GM12878 (cell line): ENCODE results near the gene LYSMD1.

Experiments
- EZH2 ChIP-seq: IDR thresholded peaks from 2 replicates; pipeline ENCODE4 v1.6.1; 2012; ENCODE audit warnings: low read depth, mild to moderate bottlenecking, control low read depth, inconsistent platforms, low read length, borderline replicate concordance; ENCODE audit not compliant: control insufficient read depth
- RFX5 ChIP-seq: IDR thresholded peaks from 2 replicates; pipeline ENCODE4 v1.6.1; 2011; ENCODE audit warnings: low read depth, low read length, improper control_type of control experiment
- SREBF2 ChIP-seq: IDR thresholded peaks from 2 replicates; pipeline ENCODE4 v1.6.1; 2012; ENCODE audit warnings: mild to moderate bottlenecking, low read length
- TCF12 ChIP-seq: IDR thresholded peaks from 2 replicates; pipeline ENCODE4 v1.6.1; 2011; ENCODE audit warnings: low read depth, mild to moderate bottlenecking, low read length
- ZNF274 ChIP-seq: IDR thresholded peaks from one replicate; pipeline ENCODE4 v1.8.0; 2011; ENCODE audit not compliant: insufficient read length, insufficient read depth
- TF ChIP-seq, protein P1 (sequence below), 3 experiments: IDR thresholded peaks in 2 of 3; conservative IDR thresholded peaks in 1 of 3; 2 replicates each; pipeline ENCODE4 v1.5.1; 2011; ENCODE audit warnings: low read depth in 3 of 3, low read length in 3 of 3, mild to moderate bottlenecking in 3 of 3, control low read depth in 2 of 3, moderate library complexity in 2 of 3, inconsistent platforms in 1 of 3, mixed read lengths in 1 of 3; ENCODE audit not compliant: control insufficient read depth in 2 of 3, insufficient read depth in 1 of 3; ENCODE audit errors: extremely low read depth in 1 of 3
- TF ChIP-seq, protein P2 (sequence below): IDR thresholded peaks from 2 replicates; pipeline ENCODE4 v1.6.1; 2012; ENCODE audit warnings: low read depth, low read length, improper control_type of control experiment
- TF ChIP-seq, protein P3 (sequence below): IDR thresholded peaks from 2 replicates; pipeline ENCODE4 v1.6.1; 2012; ENCODE audit warnings: low read length, inconsistent platforms

DNA sequence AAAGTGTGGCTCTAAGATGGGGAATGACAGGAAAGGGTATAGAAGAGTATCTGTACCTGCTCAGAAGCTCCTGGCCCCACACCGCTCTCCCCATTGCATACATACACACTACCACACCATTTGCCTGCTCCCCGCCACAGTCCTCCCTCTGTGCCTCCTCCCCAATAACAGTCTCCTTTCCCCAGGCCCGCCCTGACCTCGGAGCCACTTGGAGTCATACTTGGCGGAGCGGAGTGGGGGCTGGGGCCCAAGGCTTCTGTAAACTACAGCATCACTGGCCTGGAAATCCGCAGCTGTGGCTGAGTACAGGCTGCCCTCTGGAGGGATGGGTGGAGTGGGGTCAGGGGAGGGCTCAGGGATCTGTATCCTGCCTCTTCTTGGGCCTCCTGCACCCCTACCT lies 27.9 kb downstream of the LYSMD1 start:
- TF ChIP-seq, protein P1, sequence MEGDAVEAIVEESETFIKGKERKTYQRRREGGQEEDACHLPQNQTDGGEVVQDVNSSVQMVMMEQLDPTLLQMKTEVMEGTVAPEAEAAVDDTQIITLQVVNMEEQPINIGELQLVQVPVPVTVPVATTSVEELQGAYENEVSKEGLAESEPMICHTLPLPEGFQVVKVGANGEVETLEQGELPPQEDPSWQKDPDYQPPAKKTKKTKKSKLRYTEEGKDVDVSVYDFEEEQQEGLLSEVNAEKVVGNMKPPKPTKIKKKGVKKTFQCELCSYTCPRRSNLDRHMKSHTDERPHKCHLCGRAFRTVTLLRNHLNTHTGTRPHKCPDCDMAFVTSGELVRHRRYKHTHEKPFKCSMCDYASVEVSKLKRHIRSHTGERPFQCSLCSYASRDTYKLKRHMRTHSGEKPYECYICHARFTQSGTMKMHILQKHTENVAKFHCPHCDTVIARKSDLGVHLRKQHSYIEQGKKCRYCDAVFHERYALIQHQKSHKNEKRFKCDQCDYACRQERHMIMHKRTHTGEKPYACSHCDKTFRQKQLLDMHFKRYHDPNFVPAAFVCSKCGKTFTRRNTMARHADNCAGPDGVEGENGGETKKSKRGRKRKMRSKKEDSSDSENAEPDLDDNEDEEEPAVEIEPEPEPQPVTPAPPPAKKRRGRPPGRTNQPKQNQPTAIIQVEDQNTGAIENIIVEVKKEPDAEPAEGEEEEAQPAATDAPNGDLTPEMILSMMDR (IDR thresholded peaks at IDR 0.05 in 2 of 3, conservative IDR thresholded peaks at IDR 0.05 in 1 of 3; ENCODE audit: control insufficient read depth in 2 of 3, extremely low read depth in 1 of 3, insufficient read depth in 1 of 3, low read depth in 3 of 3, low read length in 3 of 3): no peak
- TF ChIP-seq SREBF2 (no peak), TCF12 (no peak), ZNF274 (no peak), RFX5 (no peak), EZH2 (no peak)
- TF ChIP-seq, protein P2, sequence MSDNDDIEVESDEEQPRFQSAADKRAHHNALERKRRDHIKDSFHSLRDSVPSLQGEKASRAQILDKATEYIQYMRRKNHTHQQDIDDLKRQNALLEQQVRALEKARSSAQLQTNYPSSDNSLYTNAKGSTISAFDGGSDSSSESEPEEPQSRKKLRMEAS: no peak
- TF ChIP-seq, protein P3, sequence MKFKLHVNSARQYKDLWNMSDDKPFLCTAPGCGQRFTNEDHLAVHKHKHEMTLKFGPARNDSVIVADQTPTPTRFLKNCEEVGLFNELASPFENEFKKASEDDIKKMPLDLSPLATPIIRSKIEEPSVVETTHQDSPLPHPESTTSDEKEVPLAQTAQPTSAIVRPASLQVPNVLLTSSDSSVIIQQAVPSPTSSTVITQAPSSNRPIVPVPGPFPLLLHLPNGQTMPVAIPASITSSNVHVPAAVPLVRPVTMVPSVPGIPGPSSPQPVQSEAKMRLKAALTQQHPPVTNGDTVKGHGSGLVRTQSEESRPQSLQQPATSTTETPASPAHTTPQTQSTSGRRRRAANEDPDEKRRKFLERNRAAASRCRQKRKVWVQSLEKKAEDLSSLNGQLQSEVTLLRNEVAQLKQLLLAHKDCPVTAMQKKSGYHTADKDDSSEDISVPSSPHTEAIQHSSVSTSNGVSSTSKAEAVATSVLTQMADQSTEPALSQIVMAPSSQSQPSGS: no peak
